Nephron (organoid): Measurements from ENCODE around the gene LDB2.
A peak's percentile ranks its signal among the peaks of the same experiment; 100 is the strongest.

Experiments
- H3K27ac Mint-ChIP-seq, 3 experiments: 2 replicates each; pipeline ENCODE4 v1.8.0; 2020; ENCODE audit warnings: mixed read lengths in 3 of 3, mild to moderate bottlenecking in 2 of 3, moderate library complexity in 1 of 3
- H3K27me3 Mint-ChIP-seq: 2 replicates; pipeline ENCODE4 v1.8.0; 2021; ENCODE audit warnings: low read depth, mild to moderate bottlenecking, moderate library complexity, mixed read lengths
- H3K36me3 Mint-ChIP-seq: 2 replicates; pipeline ENCODE4 v1.8.0; 2020; ENCODE audit warnings: low read depth, mixed read lengths
- H3K4me1 Mint-ChIP-seq: 2 replicates; pipeline ENCODE4 v1.8.0; 2020; ENCODE audit warnings: mixed read lengths
- H3K4me3 Mint-ChIP-seq, 3 experiments: 2 replicates each; pipeline ENCODE4 v1.8.0; 2020; ENCODE audit warnings: mild to moderate bottlenecking in 3 of 3, mixed read lengths in 3 of 3, moderate library complexity in 2 of 3
- H3K9me3 Mint-ChIP-seq: 2 replicates; pipeline ENCODE4 v1.8.0; 2020; ENCODE audit warnings: mixed read lengths
- CTCF ChIP-seq, 3 experiments: fragments of 200-600 bp; sonication (generic); IDR thresholded peaks; one replicate each; pipeline ENCODE4 v1.5.0; 2021; ENCODE audit warnings: antibody characterized with exemption in 3 of 3; ENCODE audit not compliant: unreplicated experiment in 3 of 3

The LDB2 gene

GRCh38 chr4:16505267-16505666 is 393.2 kb downstream of the LDB2 start:
- H3K27ac Mint-ChIP-seq = peak overlapping the region in 1 of 3 experiments; percentile 34
- H3K4me3 Mint-ChIP-seq = no peak overlapping the region
- H3K4me1 Mint-ChIP-seq = no peaks in the 10 kb centered on the region
- H3K36me3 Mint-ChIP-seq = peaks cover 88% of the 10 kb centered on the region
- H3K27me3 Mint-ChIP-seq = no peaks in the 10 kb centered on the region
- peaks cover 9% of the 10 kb centered on the region for H3K9me3 Mint-ChIP-seq
- no peak for TF ChIP-seq CTCF (IDR thresholded peaks at IDR 0.05; ENCODE audit: unreplicated experiment in 3 of 3)

GRCh38 chr4:16503421-16504100 is 394.9 kb downstream of the LDB2 start:
- peaks cover 6% of the 10 kb centered on the region for H3K9me3 Mint-ChIP-seq
- H3K36me3 Mint-ChIP-seq = peaks cover 90% of the 10 kb centered on the region
- H3K4me1 Mint-ChIP-seq = no peaks in the 10 kb centered on the region
- no peak for TF ChIP-seq CTCF (IDR thresholded peaks at IDR 0.05; ENCODE audit: unreplicated experiment in 3 of 3)
- H3K27ac Mint-ChIP-seq = no peak overlapping the region
- H3K27me3 Mint-ChIP-seq = no peaks in the 10 kb centered on the region
- H3K4me3 Mint-ChIP-seq = no peak overlapping the region

- no peak for TF ChIP-seq CTCF (IDR thresholded peaks at IDR 0.05; ENCODE audit: unreplicated experiment in 3 of 3)
- Mint-ChIP-seq H3K36me3 (peaks cover 56% of the 10 kb centered on the region), H3K27ac (no peak overlapping the region), H3K9me3 (peaks cover 3% of the 10 kb centered on the region), H3K4me3 (no peak overlapping the region), H3K4me1 (no peaks in the 10 kb centered on the region), H3K27me3 (no peaks in the 10 kb centered on the region)
Measured at GRCh38 chr4:16498978-16499377, 399.5 kb downstream of the LDB2 start.

- H3K27ac Mint-ChIP-seq = no peak overlapping the region
- no peaks in the 10 kb centered on the region for H3K4me1 Mint-ChIP-seq
- H3K9me3 Mint-ChIP-seq = peaks cover 3% of the 10 kb centered on the region
- no peak overlapping the region for H3K4me3 Mint-ChIP-seq
- no peaks in the 10 kb centered on the region for H3K27me3 Mint-ChIP-seq
- H3K36me3 Mint-ChIP-seq = peaks cover 31% of the 10 kb centered on the region
- TF ChIP-seq CTCF (IDR thresholded peaks at IDR 0.05; ENCODE audit: unreplicated experiment in 3 of 3) = no peak
Measured at GRCh38 chr4:16496501-16496900, 401.9 kb downstream of the LDB2 start.

- H3K36me3 Mint-ChIP-seq = peaks cover 3% of the 10 kb centered on the region
Measured at GRCh38 chr4:16492872-16493271, 405.6 kb downstream of the LDB2 start.

More at GRCh38 chr4:16492872-16493271, 405.6 kb downstream of the LDB2 start:
- no peak overlapping the region for H3K4me3 Mint-ChIP-seq
- no peaks in the 10 kb centered on the region for H3K27me3 Mint-ChIP-seq
- TF ChIP-seq CTCF (IDR thresholded peaks at IDR 0.05; ENCODE audit: unreplicated experiment in 3 of 3) = no peak
- peaks cover 8% of the 10 kb centered on the region for H3K9me3 Mint-ChIP-seq
- no peak overlapping the region for H3K27ac Mint-ChIP-seq
- H3K4me1 Mint-ChIP-seq = peaks cover 10% of the 10 kb centered on the region
